Umbilical cord (tissue), 2 donors: ENCODE results near the gene GALNT9. TPM values are rescaled to one million over a fixed set of nuclear protein-coding genes. Genes with fewer than 3 reads are reported as not detected.
"Not testable (repeated sequence)": the region's sequence is repeated elsewhere in the genome, so short reads cannot be mapped to it uniquely, and the experiment has no call there.

ENCODE experiments used
- DNase-seq: peaks from one replicate; pipeline ENCODE4 v3.0.0-alpha.2; 2015; ENCODE audit warnings: low spot score
- total RNA-seq: library from RNA; depleted of rRNA; stranded (reverse); fragments of >200 nt; gene quantifications from one replicate; pipeline ENCODE4 v1.2.3, GENCODE V29; 2014; ENCODE audit warnings: low replicate concordance; ENCODE audit not compliant: insufficient read depth

GALNT9 gene
- total RNA-seq, 1 donor from 2014 or later, result 1.9 TPM

DNA sequence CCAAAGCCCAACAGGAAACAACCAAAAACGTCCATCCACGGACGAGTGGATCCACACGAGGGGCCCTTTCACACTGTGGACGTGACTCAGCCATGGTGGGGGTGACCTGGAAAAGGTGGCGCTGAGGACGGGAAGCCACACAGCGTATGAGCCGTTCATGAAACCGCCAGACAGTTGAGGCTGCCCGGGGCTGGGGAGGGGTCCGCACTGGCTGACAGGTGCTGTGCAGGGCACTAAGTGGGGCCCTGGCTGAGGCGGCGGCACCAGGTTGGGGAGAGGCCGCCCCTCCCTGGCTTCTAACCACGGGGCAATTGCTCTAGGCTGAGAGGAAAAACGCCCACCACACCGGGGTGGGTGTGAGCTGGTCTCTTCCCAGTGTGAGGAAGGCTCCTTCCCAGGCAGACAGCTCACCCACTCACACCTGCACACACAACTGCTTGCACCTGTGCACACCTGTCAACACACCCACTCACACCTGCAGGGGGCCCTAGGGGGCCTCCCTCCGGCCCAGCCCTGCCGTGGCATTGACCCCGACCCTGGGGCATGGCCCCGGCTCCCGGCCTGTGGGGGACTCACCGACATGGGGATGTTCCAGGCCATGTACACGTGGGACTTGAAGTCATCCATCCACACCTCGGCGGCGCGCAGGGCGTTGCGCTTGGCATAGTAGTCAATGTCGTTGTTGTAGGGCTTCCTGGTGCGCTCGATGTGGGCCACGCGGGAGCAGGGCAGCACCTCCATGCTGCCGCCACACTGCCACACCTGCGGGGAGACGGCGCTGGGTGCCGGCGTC is 126.3 kb downstream of the GALNT9 start:
- no peak for DNase-seq

GRCh38 chr12:132201391-132202120 is 127.8 kb downstream of the GALNT9 start:
- DNase-seq, result no peak

DNA sequence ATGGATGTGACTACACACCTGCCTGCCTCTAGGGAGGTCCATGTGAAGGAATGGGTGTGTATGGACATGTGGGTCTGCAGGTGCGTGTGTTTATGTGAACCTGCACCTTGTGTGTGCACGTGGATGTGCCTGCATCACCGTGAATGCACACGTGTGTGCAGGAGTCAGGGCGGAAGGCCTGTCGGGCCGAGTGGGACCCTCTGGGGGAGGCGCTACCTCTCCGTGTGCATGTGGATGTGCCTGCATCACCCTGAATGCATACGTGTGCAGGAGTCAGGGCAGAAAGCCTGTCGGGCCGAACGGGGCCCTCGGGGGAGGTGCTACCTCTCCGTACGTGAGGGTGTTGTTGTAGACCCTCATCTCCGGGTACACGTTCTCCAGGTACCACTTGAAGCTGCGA is 128.6 kb downstream of the GALNT9 start:
- DNase-seq, result no peak

DNA sequence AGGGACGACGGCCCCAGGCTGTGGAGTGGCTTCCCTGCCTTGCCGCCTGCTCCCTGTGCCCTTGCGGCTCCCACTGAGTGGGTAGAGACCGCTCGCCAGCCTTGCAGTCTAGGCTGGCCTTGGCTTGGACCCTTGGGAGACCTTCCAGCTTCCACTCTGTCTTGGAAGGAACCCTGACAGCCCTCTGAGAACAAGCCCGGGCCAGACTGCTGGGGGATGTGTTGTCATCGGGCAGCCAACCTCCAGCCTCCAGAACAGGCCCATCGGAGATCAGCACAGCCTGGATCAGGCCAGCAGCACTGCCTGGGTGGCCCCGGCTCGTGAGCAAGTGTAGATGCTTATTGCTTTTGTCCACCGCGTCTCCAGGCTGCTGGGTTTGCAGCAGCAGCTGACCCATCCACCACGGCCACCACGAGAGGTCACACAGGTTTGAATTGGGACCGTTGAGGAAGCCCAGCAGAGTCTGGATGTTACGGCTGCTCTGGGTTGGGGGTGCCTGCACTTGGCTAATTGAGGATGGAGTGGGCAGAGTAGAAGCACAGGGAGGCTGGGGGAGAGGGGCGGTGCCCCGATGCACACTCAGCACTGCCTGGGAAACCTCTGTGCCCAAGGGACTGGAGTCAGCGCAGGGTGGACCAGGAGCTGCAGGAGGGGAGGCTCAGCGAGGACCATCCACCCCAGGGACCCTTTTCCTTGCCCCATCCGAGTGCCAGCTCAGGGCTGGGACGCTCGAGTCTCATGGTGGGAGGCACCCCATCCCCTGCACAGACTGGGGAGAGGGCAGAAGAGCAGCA is 129.7 kb downstream of the GALNT9 start:
- DNase-seq, result no peak

- DNase-seq, result no peak
Observed at GRCh38 chr12:132199101-132199500, 130.3 kb downstream of the GALNT9 start.

GRCh38 chr12:132197581-132198354 is 131.6 kb downstream of the GALNT9 start:
- no peak for DNase-seq

GRCh38 chr12:132196873-132197390 is 132.5 kb downstream of the GALNT9 start:
- no peak for DNase-seq

GRCh38 chr12:132196038-132196872 is 133.1 kb downstream of the GALNT9 start:
- no peak for DNase-seq

DNA sequence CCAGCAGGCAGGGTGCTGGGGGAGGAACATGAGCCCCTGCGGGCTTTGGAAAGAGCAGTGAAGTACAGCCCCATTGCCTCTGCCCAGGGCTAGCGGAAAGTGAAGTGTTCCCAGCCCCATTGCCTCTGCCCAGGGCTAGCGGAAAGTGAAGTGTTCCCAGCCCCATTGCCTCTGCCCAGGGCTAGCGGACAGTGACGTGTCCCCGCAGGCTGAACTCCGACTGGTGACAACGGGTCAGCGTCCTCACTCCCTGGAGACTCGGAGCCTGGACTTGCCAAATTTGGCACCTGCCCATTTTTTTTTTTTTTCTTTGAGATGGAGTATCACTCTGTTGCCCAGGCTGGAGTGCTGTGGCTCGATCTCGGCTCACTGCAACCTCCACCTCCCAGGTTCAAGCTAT is 134.1 kb downstream of the GALNT9 start:
- not testable (repeated sequence) for DNase-seq

GRCh38 chr12:132194556-132194955 is 134.8 kb downstream of the GALNT9 start:
- no peak for DNase-seq

GRCh38 chr12:132194056-132194455 is 135.3 kb downstream of the GALNT9 start:
- no peak for DNase-seq

DNA sequence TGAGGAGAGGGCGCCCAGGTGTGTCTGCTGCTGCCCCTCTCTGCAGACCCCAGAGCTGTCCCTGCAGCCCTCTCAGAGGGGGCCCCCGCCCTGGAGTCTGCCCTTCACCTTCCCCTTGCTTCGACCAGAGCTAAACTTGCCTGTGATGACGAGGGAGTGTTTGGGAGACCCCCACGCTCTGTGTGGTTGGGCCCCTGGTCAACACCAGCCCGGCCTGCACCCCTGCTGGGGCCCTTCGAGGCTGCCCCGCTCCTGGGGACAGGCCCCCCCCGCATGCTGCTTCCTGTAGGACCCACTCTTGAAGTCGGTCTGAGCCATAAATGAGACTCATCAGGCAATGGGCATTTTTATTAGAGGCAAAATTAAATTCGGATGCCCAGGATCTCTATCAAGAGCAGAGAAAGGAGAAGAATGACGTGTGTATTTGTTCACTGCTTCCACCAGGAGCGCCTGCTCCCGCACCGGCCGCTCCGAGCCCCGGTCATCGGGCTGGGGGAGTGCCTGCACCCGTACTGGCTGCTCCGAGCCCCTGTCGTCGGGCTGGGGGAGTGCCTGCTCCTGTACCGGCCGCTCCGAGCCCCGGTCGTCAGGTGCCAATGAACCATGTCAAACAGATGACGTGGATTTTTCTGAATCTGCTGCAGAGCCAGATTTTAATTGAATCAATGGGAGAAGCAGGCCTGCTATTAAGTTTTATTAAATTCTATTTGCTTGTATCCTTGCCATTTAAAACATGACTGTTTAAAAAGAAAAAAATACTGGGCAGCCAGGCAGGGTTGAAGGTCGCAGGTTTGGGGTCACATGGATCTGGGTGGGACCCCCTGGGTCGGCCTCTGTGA is 137.5 kb downstream of the GALNT9 start:
- DNase-seq, result no peak

DNA sequence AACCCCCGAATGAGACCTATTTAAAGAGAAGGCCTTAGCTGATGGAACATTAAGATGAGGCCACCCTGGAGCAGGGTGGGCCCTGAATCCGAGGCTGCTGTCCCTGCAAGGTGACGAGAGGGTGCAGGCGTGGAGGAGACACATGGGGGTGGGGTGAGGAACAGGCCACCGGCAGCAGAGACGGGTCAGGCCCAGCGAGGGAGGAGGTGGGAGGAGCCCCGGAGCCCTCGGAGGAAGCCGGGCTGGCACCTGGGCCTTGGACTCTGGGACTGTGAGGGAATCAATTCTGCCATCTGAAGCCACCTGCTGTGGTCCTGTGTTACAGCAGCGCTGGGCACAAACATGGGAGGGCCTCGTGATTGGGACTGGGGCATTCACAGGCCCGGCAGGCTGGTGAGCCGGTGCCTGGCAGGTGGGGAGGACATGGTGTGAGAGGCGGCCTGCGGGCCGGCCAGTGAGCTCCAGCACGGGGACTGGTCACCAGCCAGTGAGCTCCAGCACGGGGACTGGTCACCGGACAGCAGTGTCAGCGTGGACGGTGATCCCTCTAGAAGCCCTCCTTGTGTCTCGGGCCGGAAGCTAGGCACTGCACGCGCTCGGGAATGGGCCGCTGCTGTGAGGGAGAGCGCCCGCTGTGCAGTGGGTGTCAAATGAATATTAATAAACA is 138.4 kb downstream of the GALNT9 start:
- DNase-seq, result no peak

GRCh38 chr12:132190012-132190755 is 139.2 kb downstream of the GALNT9 start:
- no peak for DNase-seq

GRCh38 chr12:132189378-132190011 is 139.9 kb downstream of the GALNT9 start:
- DNase-seq, result peak; percentile 94

DNA sequence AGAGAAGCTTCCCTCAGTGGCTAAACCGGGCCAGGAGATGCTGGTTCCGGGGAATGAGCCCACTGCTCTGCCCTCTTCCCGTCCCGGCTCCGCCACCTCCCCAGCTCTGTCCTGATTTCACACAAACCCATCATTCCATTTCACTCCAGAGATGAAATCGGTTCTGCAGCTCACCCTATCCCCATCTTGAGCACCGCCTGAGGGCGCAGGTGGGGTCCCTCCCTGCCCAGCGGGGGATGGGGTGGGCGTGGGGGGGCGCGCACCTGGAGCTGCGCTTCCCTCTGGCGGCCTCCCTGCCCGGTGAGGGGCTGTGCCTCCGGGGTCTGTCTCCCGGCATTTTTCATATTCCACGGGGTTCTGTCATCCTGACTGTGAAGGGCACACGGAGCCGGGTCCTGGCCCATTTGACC is 140.5 kb downstream of the GALNT9 start:
- DNase-seq, result no peak

DNA sequence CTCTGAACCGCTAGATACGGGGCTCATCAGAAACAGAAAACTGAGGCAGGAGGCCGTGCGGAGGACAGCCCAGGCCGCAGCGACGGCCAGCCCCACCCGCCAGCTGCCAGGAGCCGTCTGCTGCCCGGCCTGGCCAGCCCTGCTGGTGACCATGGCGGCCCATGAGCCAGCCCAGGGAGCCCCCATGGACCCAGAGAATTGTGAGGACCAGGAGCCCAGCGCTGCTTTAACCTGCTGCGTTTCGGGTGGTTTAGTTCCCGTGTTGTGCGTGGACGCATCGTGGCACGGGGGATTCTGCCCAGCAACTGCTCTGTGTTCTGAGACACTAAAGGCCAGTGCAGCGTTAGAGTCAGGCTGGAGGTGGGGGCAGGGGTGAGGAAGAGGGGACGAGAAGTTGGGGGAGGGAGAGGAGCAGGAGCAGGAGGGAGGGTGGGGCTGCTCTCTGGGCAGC is 140.9 kb downstream of the GALNT9 start:
- DNase-seq, result no peak
